ENCODE measurements around the gene MTMR12.

GRCh38 chr5:32339878-32340277 is 27.1 kb upstream of the MTMR12 start:
- TF ChIP-seq ARNTL (CRISPR knock-in tag; IDR thresholded peaks at IDR 0.05; ENCODE audit: borderline replicate concordance, low read depth) (no peak), CREB5 (CRISPR knock-in tag; IDR thresholded peaks at IDR 0.05; ENCODE audit: low read depth) (no peak), ESRRG (CRISPR knock-in tag; IDR thresholded peaks at IDR 0.05) (no peak)

Data from SK-N-SH treated with all-trans-retinoic acid at 6 μM for 48 hours (cell line).